K562 (cell line): Measurements from ENCODE around the gene FN1. TPM values are rescaled to one million over a fixed set of nuclear protein-coding genes. Genes with fewer than 3 reads are reported as not detected.
A peak's percentile ranks its signal among the peaks of the same experiment; 100 is the strongest.

ENCODE experiments used
- ATAC-seq: fragments of 200-7000 bp; cut with Tn5 transposase; 3 replicates; pipeline ENCODE4 v1.9.1; 2020; ENCODE audit warnings: moderate library complexity
- BruUV-seq: library from RNA; stranded (reverse); fragments of 400-500 nt; replicated peaks from 2 replicates; lab custom pipeline; 2021; lab: Mats Ljungman, UMichigan
- CTCF ChIA-PET: fragments of 300-600 bp; formaldehyde crosslinking; extraction: SDS; loops from one replicate; lab custom pipeline; 2021; ENCODE audit warnings: low intra/inter-chr PET ratio; lab: Yijun Ruan, JAX
- POLR2A ChIA-PET: fragments of 300-600, 350-650 bp; sonication (Branson Sonifier 250); formaldehyde crosslinking; extraction: SDS; loops from one replicate; lab custom pipeline; 2021; ENCODE audit warnings: antibody characterized with exemption, inconsistent platforms; lab: Yijun Ruan, JAX
- DNase-seq, 4 experiments: peaks; one replicate each; pipeline versions ENCODE4 v3.0.0 to v3.0.0-alpha.2; 2011 to 2018; ENCODE audit warnings: low spot score in 3 of 4, mixed read lengths in 3 of 4; ENCODE audit errors: extremely low read depth in 1 of 4
- FAIRE-seq: peaks from 2 replicates; lab custom pipeline; 2011; peaks lifted over from hg19 to GRCh38; lab: Jason Lieb, UNC
- H2AFZ ChIP-seq: 2 replicates; pipeline ENCODE4 v1.6.0; 2011; ENCODE audit warnings: low read depth, low read length, control low read depth, inconsistent platforms
- H3K27ac ChIP-seq: fragments of 200-600 bp; 3 replicates; pipeline ENCODE4 v1.8.0; 2011; ENCODE audit warnings: low read depth, mild to moderate bottlenecking, control low read depth, inconsistent platforms, low read length, moderate library complexity, mixed read lengths; ENCODE audit errors: extremely low read depth
- H3K27me3 ChIP-seq, 2 experiments: fragments of 300-600 bp in 1 of 2; 2 replicates in 1 of 2; 3 replicates in 1 of 2; pipeline versions ENCODE4 v1.6.0 to v1.8.0; 2011; ENCODE audit warnings: inconsistent platforms in 2 of 2, low read length in 2 of 2, mild to moderate bottlenecking in 1 of 2, mixed read lengths in 1 of 2, moderate library complexity in 1 of 2; ENCODE audit not compliant: control insufficient read depth in 2 of 2, insufficient read depth in 2 of 2
- H3K36me3 ChIP-seq: fragments of 300-600 bp; 3 replicates; pipeline ENCODE4 v1.8.0; 2011; ENCODE audit warnings: mild to moderate bottlenecking, low read length, inconsistent platforms; ENCODE audit not compliant: control insufficient read depth, insufficient read depth
- H3K4me1 ChIP-seq, 2 experiments: fragments of 200-600 bp in 1 of 2; replicated peaks in 1 of 2; 2 replicates in 1 of 2; 3 replicates in 1 of 2; pipeline versions ENCODE4 v1.5.1 to v1.8.0; 2011; ENCODE audit warnings: inconsistent platforms in 2 of 2, low read length in 2 of 2, mild to moderate bottlenecking in 1 of 2, mixed read lengths in 1 of 2, moderate library complexity in 1 of 2; ENCODE audit not compliant: control insufficient read depth in 2 of 2, insufficient read depth in 2 of 2
- H3K4me2 ChIP-seq: 2 replicates; pipeline ENCODE4 v1.6.1; 2011; ENCODE audit warnings: low read length, control low read depth, inconsistent platforms, mixed read lengths; ENCODE audit not compliant: insufficient read depth
- H3K4me3 ChIP-seq: fragments of 200-600 bp; sonication (generic), shearing (Covaris generic); 2 replicates; pipeline ENCODE4 v1.5.1; 2016; ENCODE audit warnings: control low read depth, inconsistent platforms
- H3K79me2 ChIP-seq: fragments of 200-600 bp; 3 replicates; pipeline ENCODE4 v1.8.0; 2011; ENCODE audit warnings: low read length, inconsistent platforms; ENCODE audit not compliant: control insufficient read depth, insufficient read depth
- H3K9ac ChIP-seq, 2 experiments: 2 replicates each; pipeline versions ENCODE4 v1.6.0 to v1.6.1; 2011; ENCODE audit warnings: low read depth in 2 of 2, low read length in 2 of 2, control low read depth in 1 of 2, inconsistent platforms in 1 of 2, mild to moderate bottlenecking in 1 of 2, mixed read lengths in 1 of 2; ENCODE audit not compliant: insufficient read depth in 1 of 2
- H3K9me1 ChIP-seq: one replicate; pipeline ENCODE4 v1.6.0; 2011; ENCODE audit warnings: inconsistent platforms, mild to moderate bottlenecking, low read length, moderate library complexity; ENCODE audit not compliant: control insufficient read depth, insufficient read depth
- H3K9me3 ChIP-seq: replicated peaks from 2 replicates; pipeline ENCODE4 v1.5.1; 2011; ENCODE audit warnings: low read depth, low read length, inconsistent platforms; ENCODE audit not compliant: control insufficient read depth, insufficient read depth
- H4K20me1 ChIP-seq: replicated peaks from 2 replicates; pipeline ENCODE4 v1.6.1; 2011; ENCODE audit warnings: low read length, inconsistent platforms, mixed read lengths; ENCODE audit not compliant: control insufficient read depth, insufficient read depth
- MECOM ChIP-seq: fragments of 250-450 bp; sonication (Bioruptor Pico); IDR thresholded peaks from 2 replicates; pipeline ENCODE4 v1.8.0; 2022; ENCODE audit warnings: inconsistent platforms
- STAT5B ChIP-seq: fragments of 250-450 bp; sonication (Bioruptor Pico); IDR thresholded peaks from 2 replicates; pipeline ENCODE4 v1.8.0; 2021; ENCODE audit warnings: mild to moderate bottlenecking, inconsistent platforms
- ZNF24 ChIP-seq: fragments of 450-650 bp; IDR thresholded peaks from 2 replicates; pipeline ENCODE4 v1.6.1; 2016
- ZNF592 ChIP-seq: fragments of 450-650 bp; IDR thresholded peaks from 2 replicates; pipeline ENCODE4 v1.6.1; 2017; ENCODE audit warnings: antibody characterized with exemption, mild to moderate bottlenecking
- WGBS: fragments of 100-300 bp; shearing (Covaris generic); methylation state at CpG from one replicate; pipeline ENCODE4 v1.1.6; 2016; ENCODE audit warnings: low coverage, mixed read lengths; ENCODE audit not compliant: insufficient coverage; ENCODE audit errors: missing lambda C conversion rate; 5-methylcytosine and 5-hydroxymethylcytosine counted together
- in situ Hi-C: fragments of 300-500 bp; cut with MboI; formaldehyde crosslinking; loops from 4 replicates; pipeline ENCODE4 v1.15.0; 2018; ENCODE audit warnings: inconsistent platforms, mixed read lengths
- intact Hi-C: fragments of 100-400 bp; cut with micrococcal nuclease; formaldehyde crosslinking; loops from 2 replicates; pipeline ENCODE4 v1.14.2; 2022
- polyA plus RNA-seq, 8 experiments: library from polyadenylated mRNA; depleted of rRNA in 4 of 8; stranded (reverse) in 5 of 8; unstranded in 3 of 8; fragments of >200 nt; fragmentation: Nextera tagmentation in 2 of 8; fragmentation: Illumina TruSeq in 1 of 8; extraction: Ambion mirVana in 2 of 8; extraction: Trizol in 1 of 8; gene quantifications; 2 replicates each; pipeline versions ENCODE4 v1.2.1 to v1.2.3, GENCODE V29; 2011 to 2014; ENCODE audit warnings: inconsistent platforms in 1 of 8, missing spikeins in 1 of 8
- total RNA-seq, 7 experiments: library from RNA; depleted of rRNA in 6 of 7; stranded (reverse); fragments of >200 nt in 6 of 7; fragmentation: Illumina TruSeq in 2 of 7; extraction: Trizol in 2 of 7; gene quantifications; 2 replicates each; pipeline versions ENCODE4 v1.2.1 to v1.2.3, GENCODE V29; 2011 to 2021; ENCODE audit warnings: low replicate concordance in 1 of 7

Gene FN1
- total and polyA plus RNA-seq, 9 of the 15 experiments (the other 6 are each of a cell fraction or from before 2014, with no cell fraction given), result 7.4 to 19.1 (median 11.2) TPM

GRCh38 chr2:215313255-215313613, 122.6 kb downstream of the FN1 start:
- 0% methylated on average over 4 of the region's 4 CpGs for WGBS
- H3K9me3 ChIP-seq, result no peaks in the 10 kb centered on the region
- peak overlapping the region; percentile 76 for H3K4me3 ChIP-seq
- H3K9me1 ChIP-seq, result no peaks in the 10 kb centered on the region
- FAIRE-seq (peak; percentile 37), ATAC-seq (no peak), DNase-seq (no peak)
- peak overlapping the region; percentile 82 for H3K4me2 ChIP-seq
- ChIA-PET CTCF (no interaction called here), POLR2A (interaction anchor here (0.7 to 0.9 kb wide), 2 partner anchors 22 to 27 kb away, joined by 3 read pairs; no protein-coding TSS in a partner anchor)
- H3K79me2 ChIP-seq, result peaks cover 78% of the 10 kb centered on the region
- BruUV-seq, result TSS peak; percentile 52
- TF ChIP-seq MECOM (no peak), ZNF24 (peak; percentile 56; the same call in 1 of the 2 replicates), ZNF592 (peak; percentile 56; the same call in 1 of the 2 replicates), STAT5B (CRISPR knock-in tag) (no peak)
- H3K27ac ChIP-seq, result peak overlapping the region; percentile 96
- peaks cover 51% of the 10 kb centered on the region for H3K36me3 ChIP-seq
- intact Hi-C loops (no loop called here), in situ Hi-C loops (no loop called here)
- H3K27me3 ChIP-seq, result no peaks in the 10 kb centered on the region
- H2AFZ ChIP-seq, result no peak overlapping the region; the same call in 1 of the 2 replicates
- H4K20me1 ChIP-seq, result no peaks in the 10 kb centered on the region
- H3K4me1 ChIP-seq, result peaks cover 0 to 13% of the 10 kb centered on the region in 2 experiments; a peak in 4 of 5 replicates
- H3K9ac ChIP-seq, result peak overlapping the region; percentile 88 to 99
